DMS 273 treated with DMSO at 0.1 percent for 48 hours (cell line): ENCODE results near the gene TEX2.
"Not testable (repeated sequence)": the region's sequence is repeated elsewhere in the genome, so short reads cannot be mapped to it uniquely, and the experiment has no call there.

Experiments
- DNase-seq: peaks from one replicate; lab custom pipeline; 2025; lab: John Stamatoyannopoulos, UW

Gene TEX2

DNA sequence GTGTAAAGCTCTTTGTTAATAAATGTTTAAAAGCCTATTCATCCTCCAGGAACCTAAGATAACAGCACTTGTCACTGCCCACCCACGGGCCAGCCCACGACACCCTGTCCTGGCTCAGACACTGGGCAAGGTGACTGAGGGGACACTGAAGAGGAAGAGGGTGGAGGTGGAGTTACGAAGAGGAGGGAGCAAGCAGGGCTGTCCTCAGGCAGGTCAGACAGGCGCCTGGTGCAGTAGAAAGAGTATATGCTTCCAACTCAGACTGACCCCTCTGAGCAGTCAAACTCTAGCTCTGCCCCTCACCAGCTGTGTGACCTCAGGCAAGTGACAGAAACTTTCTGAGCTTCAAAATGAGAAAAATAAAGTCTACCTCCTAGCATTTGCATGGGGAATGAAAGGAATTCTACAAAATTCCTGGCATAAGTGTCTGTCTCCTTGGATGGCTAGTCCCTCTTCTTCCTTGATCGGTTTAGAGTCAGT is 22.8 kb downstream of the TEX2 start:
- no peak for DNase-seq

DNA sequence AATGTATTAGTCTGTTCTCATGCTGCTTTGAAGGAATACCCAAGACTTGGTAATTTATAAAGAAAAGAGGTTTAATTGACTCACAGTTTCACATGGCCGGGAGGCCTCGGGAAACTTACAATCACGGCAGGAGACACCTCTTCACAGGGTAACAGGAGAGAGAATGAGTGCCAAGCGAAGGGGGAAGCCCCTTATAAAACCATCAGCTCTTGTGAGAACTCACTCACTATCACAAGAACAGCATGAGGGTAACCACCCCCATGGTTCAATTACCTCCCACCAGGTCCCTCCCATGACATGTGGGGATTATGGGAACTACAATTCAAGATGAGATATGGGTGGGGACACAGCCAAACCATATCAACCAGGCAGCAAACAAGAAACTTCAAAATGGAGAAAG is 24.6 kb downstream of the TEX2 start:
- DNase-seq: not testable (repeated sequence)

DNA sequence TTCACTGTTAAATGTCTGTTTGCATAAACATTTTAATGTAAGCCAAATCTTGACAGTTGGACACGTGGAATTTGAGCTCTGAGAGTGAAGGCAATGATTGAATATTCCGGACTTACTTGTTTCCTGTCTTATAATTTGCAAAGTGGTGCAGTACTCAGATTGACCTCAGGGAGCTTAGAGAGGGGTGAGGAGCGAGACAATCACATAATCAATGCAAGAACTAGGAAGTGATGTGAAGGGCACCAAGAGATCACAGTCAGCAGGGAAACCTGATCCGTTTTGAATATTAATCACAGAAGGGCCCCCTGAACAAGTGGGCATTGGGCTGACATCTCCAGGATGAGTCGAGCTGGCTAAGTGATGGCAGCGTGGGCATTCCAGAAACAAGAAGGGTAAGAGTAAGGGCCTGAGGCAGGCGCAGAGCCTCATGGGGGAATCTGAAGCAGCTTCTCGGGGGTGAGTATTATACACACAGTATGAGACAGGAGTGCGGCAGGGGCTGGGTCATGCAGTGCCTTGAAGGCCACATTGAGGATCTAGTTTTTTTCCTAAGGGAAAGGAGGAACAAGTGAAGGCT is 26.1 kb downstream of the TEX2 start:
- no peak for DNase-seq

DNA sequence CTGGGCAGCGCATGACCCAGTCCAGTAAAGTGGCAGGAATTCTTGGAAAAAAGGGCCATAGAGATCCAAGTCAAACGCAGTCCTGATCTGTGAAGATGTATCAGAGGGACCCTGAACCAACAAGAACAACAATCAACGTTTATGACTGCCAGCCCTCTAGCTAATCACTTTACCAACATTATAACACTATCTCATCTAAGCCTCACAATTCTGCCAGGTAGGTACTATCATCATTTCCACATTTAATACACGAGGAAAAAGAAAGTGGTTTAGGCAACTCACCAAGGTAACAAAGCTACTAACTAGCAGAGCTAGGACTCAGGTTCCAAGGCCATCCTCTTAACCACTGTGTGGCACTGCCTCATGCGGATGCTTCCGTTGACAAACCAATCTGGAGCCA is 28.1 kb downstream of the TEX2 start:
- DNase-seq: no peak

DNA sequence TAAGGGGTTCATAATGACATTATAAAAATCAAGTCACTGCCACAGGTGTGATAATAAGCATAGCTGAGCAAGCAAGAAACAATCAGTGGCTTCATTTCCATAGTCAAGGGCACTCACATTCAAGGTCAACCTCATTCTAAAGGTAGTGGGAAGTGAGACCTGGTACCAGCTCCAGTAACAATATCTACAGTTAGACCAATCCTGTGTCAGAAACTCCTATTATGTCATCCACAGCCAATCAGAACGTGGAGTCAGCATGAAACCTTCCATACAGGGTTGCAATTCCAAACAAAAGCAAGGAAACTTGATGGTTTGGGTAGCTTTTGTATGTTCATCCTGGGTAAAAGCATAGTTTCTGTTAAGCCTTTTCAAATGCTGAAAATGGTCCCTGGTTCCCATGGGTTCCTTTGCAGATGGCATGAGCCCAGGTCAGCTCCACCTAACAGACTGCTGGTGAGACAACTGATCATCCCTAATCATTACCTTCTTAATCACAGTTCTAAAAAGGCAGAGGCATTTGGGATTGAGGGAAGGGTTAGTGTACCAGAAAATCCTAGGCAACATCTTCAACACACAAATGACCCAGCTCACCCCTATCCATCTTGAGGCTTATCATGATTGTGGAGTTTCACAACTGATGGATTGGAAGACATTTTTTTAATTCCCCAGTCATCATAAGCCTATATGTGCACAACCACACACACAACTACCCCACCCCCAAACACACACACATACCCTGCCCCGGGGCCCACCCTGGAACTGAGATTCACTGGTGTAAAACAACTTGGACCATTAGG is 30.4 kb downstream of the TEX2 start:
- DNase-seq: no peak

DNA sequence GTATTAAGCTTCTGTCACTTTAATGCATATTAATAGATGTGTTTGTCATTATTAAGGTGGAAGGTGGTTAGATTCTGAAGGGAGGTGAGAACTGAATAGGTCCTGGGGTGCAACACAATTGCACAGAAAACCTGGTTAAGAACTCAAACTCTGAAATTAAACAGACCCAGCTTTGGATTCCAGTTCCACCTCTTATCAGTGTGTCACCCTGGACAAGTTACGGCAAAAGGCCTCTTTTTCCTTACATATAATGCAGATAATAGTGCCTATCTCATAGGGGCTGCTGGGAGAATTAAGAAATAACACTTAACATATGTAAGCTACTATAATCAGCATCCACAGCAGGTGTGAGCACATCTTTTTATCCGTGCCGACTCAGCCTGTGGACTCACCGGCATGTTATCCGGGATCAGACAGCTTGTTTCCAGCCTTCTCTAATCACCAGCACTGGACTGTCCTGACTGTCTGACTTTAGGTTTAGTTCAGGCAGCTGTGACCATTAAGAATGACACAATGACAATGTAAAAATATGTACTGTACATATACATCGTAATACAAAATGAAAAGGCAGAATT is 31.4 kb downstream of the TEX2 start:
- no peak for DNase-seq

DNA sequence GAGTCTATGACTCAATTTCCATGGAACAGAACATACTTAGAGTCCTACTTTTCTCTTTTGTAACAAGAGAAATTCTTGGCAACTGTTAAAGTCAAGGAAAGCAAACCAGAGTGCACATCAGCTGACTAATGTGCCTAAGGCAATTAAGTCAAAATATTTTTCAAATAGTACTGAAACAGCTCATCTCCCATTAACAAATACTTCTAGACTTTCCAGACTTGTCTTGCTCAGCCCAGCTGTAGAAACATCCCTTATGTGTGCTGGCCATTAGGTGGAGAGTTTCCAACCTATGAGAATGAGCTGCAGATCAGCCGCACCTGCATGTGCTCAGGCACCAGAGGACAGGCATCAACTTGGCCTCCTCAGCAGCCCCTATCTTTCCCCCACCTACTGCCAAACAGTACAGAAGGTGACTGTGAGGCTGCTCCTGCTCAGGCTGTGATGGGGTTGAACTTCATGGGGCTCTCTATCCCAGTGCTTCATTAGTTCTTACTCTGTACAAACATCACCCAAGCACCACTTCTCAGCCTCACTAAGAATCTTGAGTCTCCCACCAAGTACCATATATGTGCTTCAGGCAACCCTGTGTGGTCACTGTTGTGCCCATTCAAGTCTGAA is 32.2 kb downstream of the TEX2 start:
- no peak for DNase-seq

DNA sequence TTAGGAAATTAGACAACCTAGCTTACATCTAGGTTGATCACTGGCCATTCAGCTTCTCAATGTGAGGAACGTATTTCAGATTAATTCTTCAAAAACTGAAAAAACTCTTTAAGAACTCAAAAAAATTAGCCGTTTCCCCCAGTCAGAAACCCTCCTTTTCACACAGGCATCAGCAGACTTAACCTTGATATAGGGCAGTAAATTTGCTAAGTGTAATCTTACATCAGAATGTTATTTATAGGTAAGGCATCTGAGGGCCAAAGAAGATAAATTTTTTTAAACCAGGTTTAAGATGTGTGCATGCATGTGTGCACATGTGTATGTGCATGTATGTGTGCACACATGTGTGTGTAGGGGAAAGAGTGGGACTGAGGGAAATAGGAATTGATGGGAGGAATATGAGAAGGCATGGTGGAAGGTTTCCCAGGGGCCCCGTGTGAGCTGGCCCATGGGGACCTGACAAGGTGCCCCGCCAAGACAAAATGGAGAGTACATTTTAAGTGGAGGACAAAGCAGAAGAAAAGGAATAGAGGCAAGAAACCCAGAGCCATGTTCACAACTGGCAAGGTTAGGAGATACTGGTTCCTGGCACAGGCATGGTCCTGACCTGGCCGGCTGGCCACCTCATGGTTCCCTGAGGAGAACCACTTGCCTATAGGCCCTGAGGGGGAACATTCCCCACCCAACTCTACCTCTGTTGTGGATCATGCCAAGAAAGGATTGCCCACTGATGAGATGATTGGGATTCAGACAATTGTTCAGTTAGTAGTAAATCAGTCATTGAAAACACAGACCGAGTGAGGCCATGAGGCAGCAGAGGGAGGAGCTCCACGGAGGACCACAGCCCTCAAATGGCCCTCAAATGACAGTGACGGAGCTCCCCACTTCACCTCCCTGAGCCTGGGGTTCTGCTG is 33.0 kb downstream of the TEX2 start:
- DNase-seq: no peak

DNA sequence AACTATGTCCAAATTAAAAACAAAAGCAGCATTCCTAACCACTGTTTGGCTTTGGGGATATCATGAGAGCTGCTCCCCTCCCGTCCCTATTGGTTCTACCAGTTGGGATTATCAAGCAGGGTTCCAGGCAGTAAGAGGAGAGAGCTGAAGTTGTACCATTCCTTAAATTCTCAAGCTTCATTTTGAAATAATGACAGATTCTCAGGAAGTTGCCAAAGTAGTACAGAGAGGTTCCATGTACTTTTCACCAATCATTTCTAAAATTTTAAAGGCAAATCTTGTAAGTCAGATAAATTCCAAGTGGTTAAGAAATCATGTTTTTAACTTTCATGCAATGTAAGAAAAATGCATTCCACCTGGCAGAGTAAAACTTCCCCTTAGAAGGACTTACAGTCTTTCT is 36.9 kb downstream of the TEX2 start:
- no peak for DNase-seq

DNA sequence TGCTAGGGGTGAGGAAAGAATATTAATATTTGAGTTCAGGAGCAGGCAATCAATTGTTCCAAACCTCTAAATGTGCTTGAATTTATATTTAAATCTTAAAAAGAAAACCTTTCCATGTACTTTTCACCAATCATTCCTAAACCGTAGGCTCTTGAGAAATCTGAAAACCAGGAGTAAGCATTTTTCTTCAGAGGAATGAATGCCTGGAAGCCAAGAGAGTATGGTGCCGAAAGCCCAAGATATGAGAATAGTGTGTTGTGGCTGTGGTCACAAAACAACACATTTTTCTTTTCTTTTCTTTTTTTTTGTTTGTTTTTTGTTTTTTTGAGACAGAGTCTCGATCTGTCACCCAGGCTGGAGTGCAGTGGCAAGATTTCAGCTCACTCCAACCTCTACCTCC is 37.6 kb downstream of the TEX2 start:
- DNase-seq: no peak

DNA sequence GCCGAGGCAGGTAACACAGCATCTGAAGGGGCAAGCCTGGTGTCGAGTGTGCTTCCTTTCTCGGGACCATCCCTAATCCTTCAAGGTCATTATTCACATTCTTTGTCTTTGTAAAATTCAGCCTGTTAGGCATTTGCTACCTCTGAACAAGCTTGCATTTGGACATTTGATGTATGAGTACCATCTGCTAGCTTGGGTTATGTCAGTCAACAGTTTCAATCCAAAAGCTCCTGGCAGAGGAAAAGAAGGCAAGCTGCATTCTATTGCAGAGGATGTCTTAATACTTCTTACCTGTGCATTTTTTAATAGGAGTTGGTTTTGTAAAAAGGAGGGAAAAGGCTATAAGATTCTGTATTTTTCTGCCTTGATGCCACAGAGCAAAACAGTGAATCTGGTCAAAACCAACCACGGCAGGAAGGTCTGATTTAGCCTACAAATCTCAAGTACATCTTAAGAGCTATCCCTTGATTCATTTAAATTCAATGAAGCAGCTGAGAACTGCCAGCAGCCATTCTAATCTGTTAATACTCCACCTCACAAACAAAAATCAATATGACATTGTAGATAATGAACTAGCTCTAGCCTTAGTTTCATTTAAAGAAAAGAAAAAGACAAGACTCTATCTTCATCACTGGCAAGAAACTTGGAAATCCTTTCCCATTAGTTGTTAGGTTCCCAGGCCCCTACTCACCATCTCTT is 39.0 kb downstream of the TEX2 start:
- peak; percentile 70 for DNase-seq

DNA sequence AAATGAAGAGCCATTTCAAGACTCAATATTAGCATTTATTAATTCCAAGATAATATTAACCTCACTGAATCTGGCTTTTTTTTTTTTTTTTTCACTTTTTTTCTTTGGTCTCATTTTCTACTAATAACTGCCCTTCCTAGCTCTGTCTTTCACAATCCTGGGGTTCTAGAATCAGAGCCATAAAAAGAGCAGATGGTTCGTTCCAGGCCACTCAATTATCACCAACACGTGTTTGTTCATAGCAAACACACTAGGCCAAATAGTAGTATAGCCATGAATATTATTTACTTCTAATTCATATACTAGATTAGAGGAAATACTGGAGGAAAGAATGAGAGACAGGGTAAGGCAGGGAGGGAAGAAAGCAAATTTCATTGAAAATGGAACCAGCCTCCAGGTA is 39.8 kb downstream of the TEX2 start:
- DNase-seq: no peak

DNA sequence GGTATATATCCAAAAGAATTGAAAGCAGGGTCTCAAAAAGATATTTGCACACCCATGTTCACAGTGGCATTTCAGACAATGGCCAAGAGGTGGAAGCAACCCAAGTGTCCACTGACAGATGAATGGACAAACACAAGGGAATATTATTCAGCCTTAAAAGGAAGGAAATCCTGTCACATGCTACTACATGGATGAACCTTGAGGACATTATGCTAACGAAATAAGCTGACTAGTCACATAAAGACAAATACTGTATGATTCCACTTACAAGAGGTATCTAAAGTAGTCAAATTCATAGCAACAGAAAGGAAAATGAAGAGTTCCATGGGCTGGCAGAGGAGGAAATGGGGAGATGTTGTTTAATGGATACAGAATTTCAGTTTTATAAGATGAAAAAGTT is 41.4 kb downstream of the TEX2 start:
- DNase-seq: no peak

DNA sequence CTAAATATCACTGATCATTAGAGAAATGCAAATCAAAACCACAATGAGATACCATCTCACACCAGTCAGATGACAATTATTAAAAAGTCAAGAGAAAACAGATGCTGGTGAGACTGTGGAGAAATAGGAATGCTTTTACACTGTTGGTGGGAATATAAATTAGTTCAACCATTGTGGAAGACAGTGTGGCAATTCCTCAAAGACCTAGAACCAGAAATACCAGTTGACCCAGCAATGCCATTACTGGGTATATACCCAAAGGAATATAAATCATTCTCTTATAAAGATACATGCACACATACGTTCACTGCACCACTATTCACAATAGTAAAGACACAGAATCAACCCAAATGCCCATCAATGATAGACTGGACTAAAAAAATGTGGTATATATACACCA is 42.5 kb downstream of the TEX2 start:
- DNase-seq: not testable (repeated sequence)

DNA sequence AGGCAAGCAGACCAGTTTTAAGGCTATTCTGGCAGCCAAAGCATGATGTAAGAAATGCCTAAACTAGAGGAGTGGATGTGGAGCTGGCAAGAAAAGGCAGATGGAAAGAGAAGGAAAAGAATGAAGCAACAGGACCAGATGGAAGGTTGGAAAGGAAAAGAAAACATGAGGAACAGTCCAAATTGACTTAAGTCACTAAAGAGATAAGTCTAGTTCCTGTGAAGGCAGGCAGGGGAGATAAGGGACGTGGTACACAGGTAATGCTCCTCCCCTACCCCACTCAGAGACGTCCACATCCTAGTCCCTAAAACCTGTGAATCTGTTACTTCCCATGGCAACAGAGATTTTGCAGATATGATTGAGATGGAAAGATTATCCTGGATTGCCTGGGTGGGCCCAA is 43.5 kb downstream of the TEX2 start:
- no peak for DNase-seq

DNA sequence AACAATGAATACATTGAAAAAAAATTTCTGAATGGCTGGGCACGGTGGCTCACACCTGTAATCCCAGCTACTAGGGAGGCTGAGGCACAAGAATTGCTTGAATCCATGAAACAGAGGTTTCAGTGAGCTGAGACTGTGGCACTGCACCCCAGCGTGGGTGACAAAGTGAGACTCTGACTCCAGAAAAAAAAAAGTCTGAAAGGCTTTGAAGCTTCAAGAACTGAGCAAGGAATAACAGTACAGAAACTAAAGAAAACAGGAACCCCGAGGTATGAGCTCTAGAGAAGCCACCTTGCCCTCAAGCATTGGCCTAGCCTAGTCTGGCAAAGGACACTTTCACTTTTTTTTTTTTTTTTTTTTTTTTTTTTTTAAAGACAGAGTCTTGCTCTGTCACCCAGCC is 45.0 kb downstream of the TEX2 start:
- DNase-seq: no peak

DNA sequence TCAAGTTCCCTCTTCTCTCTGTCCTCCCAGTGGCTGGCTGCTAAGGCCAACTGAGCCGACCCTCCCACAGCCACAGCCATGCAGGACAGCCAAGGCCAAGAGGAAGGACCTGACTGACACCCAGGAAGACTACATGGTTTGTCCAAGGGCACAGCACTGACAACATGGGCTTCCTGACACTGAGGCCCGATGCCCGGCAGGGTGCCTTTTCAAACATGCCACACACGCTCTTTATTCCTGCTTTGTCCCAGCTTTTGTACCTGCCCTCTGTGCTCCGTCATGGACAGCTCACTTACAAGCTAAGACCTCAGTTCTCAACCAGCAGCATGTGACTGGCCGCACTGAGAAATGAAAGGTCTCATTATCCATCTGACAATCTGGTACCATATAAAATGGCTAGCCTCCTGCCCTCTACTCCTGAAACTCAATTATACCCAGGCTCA is 45.8 kb downstream of the TEX2 start:
- DNase-seq: no peak

DNA sequence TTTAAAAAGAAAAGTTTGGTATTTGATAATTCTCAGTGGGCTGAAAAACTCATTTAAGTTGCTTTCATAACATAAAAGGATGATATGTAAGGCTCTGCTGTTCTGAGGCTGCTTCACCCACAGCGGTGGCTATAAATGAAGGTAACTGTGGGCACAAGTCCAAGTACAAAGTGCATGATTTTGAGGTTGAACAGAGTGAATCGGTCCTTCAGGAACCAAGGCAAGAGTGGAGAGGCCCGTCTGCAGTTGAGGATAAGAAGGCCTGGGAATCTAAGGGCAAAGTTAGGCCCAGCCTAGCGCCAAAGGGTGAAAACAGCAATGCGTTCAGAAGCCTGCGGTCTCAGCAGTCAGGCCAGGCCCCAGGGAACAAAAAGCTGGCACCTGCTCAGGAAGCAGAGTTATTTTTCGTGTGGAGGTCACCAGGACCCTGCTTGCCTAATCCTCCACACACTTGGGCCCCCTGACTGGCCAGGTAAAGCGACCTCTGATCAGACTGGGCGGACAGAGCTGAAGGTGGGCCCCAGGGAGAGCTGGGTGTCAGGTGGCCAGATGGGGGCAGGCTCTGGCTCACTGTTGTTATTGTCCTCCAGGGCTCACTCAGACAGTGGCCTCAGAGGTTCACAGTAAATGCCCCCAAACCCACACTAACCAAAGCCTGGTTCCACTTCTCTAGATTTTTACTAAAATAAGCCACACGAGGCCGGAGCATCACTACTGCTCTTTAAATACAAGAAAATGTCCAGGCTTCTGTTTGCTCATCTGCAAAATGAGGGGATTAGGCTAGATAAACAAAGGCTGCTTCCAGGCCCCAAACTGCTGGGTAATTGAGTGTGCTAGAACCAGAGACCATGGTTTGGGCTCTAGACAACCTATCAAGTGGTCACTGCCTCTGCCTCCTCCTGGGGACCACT is 46.5 kb downstream of the TEX2 start:
- DNase-seq: no peak

DNA sequence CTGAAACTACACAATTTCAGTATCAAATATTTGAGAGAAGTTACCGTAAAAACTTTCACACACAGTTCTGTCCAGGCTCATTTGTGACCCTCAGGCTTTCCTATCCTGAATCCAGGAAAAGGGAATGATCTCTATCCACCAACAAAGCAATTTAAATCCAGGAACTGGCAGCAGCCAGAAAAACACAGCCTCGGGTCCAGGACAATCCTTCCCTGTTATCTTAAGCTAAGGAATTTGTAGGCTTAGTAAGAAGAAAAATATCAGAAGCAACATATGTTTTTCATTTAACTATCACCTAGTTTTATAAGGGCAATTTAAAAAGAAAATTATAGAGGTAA is 47.1 kb downstream of the TEX2 start:
- no peak for DNase-seq

DNA sequence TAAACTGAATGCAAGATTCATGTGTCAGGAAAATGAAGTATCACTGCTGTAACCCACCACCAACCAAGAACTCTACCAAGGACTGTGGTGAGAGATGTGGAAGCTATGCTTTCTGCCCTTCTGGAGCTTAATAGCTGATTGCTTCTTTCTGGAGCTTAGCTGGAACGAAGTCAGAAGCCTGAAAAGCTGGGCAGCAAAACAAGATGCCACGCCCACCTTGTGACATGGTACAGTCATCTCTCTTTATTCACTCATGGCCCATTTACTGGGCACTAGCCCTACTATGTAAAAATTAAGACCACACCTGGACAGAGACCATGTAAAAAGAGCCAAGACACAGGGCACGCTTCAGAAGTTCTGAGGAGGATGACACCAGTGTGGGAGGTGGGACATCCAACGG is 48.1 kb downstream of the TEX2 start:
- DNase-seq: no peak
